Esophagus squamous epithelium (tissue), 5 donors: Measurements from ENCODE around the gene GPR150. TPM values are rescaled to one million over a fixed set of nuclear protein-coding genes. Genes with fewer than 3 reads are reported as not detected.

ENCODE experiments used
- DNase-seq: peaks from one replicate; lab custom pipeline; 2025; lab: John Stamatoyannopoulos, UW
- H3K27ac ChIP-seq, 4 donors: fragments of 200-600 bp; sonication (generic); one replicate each; pipeline ENCODE4 v1.5.1; 2016 to 2019; ENCODE audit warnings: mild to moderate bottlenecking in 1 of 4
- H3K27me3 ChIP-seq, 4 donors: fragments of 200-600 bp; sonication (generic); 1 replicate in 3 of 4; 2 replicates in 1 of 4; pipeline versions ENCODE4 v1.5.1 to v1.6.0; 2017 to 2021; ENCODE audit warnings: antibody characterized with exemption in 1 of 4
- H3K36me3 ChIP-seq, 3 donors: fragments of 200-600 bp; sonication (generic); one replicate each; pipeline ENCODE4 v1.5.1; 2016 to 2019
- H3K4me1 ChIP-seq, 3 donors: fragments of 200-600 bp; sonication (generic); one replicate each; pipeline ENCODE4 v1.5.1; 2017 to 2019
- H3K4me3 ChIP-seq, 4 donors: fragments of 200-600 bp; sonication (generic); 1 replicate in 3 of 4; 2 replicates in 1 of 4; pipeline ENCODE4 v1.5.1; 2016 to 2019; ENCODE audit warnings: mild to moderate bottlenecking in 2 of 4, moderate library complexity in 1 of 4
- H3K9me3 ChIP-seq, 3 donors: fragments of 200-600 bp; sonication (generic); one replicate each; pipeline ENCODE4 v1.5.1; 2016 to 2019
- CTCF ChIP-seq, 6 experiments: fragments of 450-650 bp in 4 of 6; fragments of 200-600 bp in 2 of 6; sonication (generic) in 2 of 6; IDR thresholded peaks; one replicate each; pipeline ENCODE4 v1.5.1; 2016 to 2019; ENCODE audit warnings: antibody characterized with exemption in 6 of 6, mild to moderate bottlenecking in 4 of 6, moderate library complexity in 4 of 6
- POLR2A ChIP-seq, 4 donors: fragments of 450-650 bp; IDR thresholded peaks; one replicate each; pipeline ENCODE4 v1.6.1; 2017; ENCODE audit warnings: antibody characterized with exemption in 4 of 4, mild to moderate bottlenecking in 4 of 4, moderate library complexity in 3 of 4
- WGBS, 2 donors: methylation state at CpG; one replicate each; pipeline ENCODE4 v1.1.5; 2018; 5-methylcytosine and 5-hydroxymethylcytosine counted together
- intact Hi-C: fragments of 100-400 bp; cut with DNase I; formaldehyde crosslinking; loops from one replicate; pipeline ENCODE4 v1.15.0; 2022
- total RNA-seq, 4 donors: library from RNA; depleted of rRNA; stranded (reverse); fragments of >200 nt; gene quantifications; one replicate each; pipeline ENCODE4 v1.1.0, GENCODE V29; 2016
- donor health status: DM: yes; HTN: yes; CAD: no.

Gene GPR150
- total RNA-seq, 4 donors from 2014 or later: not detected

GRCh38 chr5:95606419-95606818, 13.5 kb upstream of the GPR150 start:
- no peaks in the 10 kb centered on the region for H3K36me3 ChIP-seq
- WGBS, 2 donors: 86 to 96% methylated on average over 1 of the region's 1 CpG
- DNase-seq: no peak
- no peaks in the 10 kb centered on the region for H3K9me3 ChIP-seq
- no peak overlapping the region for H3K4me3 ChIP-seq
- intact Hi-C loops: no loop called here
- no peak overlapping the region for H3K27ac ChIP-seq
- no peaks in the 10 kb centered on the region for H3K4me1 ChIP-seq
- H3K27me3 ChIP-seq: no peaks in the 10 kb centered on the region
- TF ChIP-seq POLR2A (IDR thresholded peaks at IDR 0.05) (no peak), CTCF (IDR thresholded peaks at IDR 0.05) (no peak)

- Histone ChIP-seq H3K4me3 (no peak overlapping the region), H3K27ac (no peak overlapping the region), H3K4me1 (no peaks in the 10 kb centered on the region), H3K27me3 (no peaks in the 10 kb centered on the region), H3K9me3 (no peaks in the 10 kb centered on the region), H3K36me3 (no peaks in the 10 kb centered on the region)
- 38 to 39% methylated on average over 3 of the region's 3 CpGs for WGBS, 2 donors
- DNase-seq: no peak
- intact Hi-C loops: no loop called here
- no peak for TF ChIP-seq CTCF (IDR thresholded peaks at IDR 0.05)
- TF ChIP-seq POLR2A (IDR thresholded peaks at IDR 0.05): no peak
Measured at GRCh38 chr5:95609711-95610110, 10.2 kb upstream of the GPR150 start.

GRCh38 chr5:95610546-95610945, 9.3 kb upstream of the GPR150 start:
- WGBS, 2 donors: 90 to 94% methylated on average over 7 of the region's 7 CpGs
- intact Hi-C loops: no loop called here
- TF ChIP-seq POLR2A (IDR thresholded peaks at IDR 0.05): no peak
- no peak for TF ChIP-seq CTCF (IDR thresholded peaks at IDR 0.05)

GRCh38 chr5:95611396-95611795, 8.5 kb upstream of the GPR150 start:
- Histone ChIP-seq H3K4me1 (no peaks in the 10 kb centered on the region), H3K27me3 (no peaks in the 10 kb centered on the region), H3K9me3 (no peaks in the 10 kb centered on the region), H3K4me3 (no peak overlapping the region), H3K36me3 (no peaks in the 10 kb centered on the region), H3K27ac (no peak overlapping the region)
- 90 to 91% methylated on average over 3 of the region's 3 CpGs for WGBS, 2 donors
- intact Hi-C loops: no loop called here
- TF ChIP-seq CTCF (IDR thresholded peaks at IDR 0.05): no peak
- no peak for TF ChIP-seq POLR2A (IDR thresholded peaks at IDR 0.05)
- no peak for DNase-seq

More at GRCh38 chr5:95610546-95610945, 9.3 kb upstream of the GPR150 start:
- Histone ChIP-seq H3K4me3 (no peak overlapping the region), H3K4me1 (no peaks in the 10 kb centered on the region), H3K27me3 (no peaks in the 10 kb centered on the region), H3K27ac (no peak overlapping the region), H3K9me3 (no peaks in the 10 kb centered on the region), H3K36me3 (no peaks in the 10 kb centered on the region)
- no peak for DNase-seq

GRCh38 chr5:95613514-95613913, 6.4 kb upstream of the GPR150 start:
- no peak for DNase-seq
- Histone ChIP-seq H3K4me3 (no peak overlapping the region), H3K36me3 (no peaks in the 10 kb centered on the region), H3K27me3 (peaks cover 0 to under 1% (median 0%) of the 10 kb centered on the region in 4 donors), H3K27ac (no peak overlapping the region), H3K4me1 (no peaks in the 10 kb centered on the region), H3K9me3 (no peaks in the 10 kb centered on the region)
- 56 to 67% methylated on average over 1 of the region's 1 CpG for WGBS, 2 donors
- intact Hi-C loops: no loop called here
- no peak for TF ChIP-seq POLR2A (IDR thresholded peaks at IDR 0.05)
- TF ChIP-seq CTCF (IDR thresholded peaks at IDR 0.05): no peak
